IPS-18c (cell line): Measurements from ENCODE around the gene CEP63.
"Not testable (repeated sequence)": the region's sequence is repeated elsewhere in the genome, so short reads cannot be mapped to it uniquely, and the experiment has no call there.

Source experiments
- H3K4me3 ChIP-seq: 2 replicates; pipeline ENCODE4 v1.7.0; 2013; ENCODE audit warnings: low read depth, mild to moderate bottlenecking, low read length, moderate library complexity; ENCODE audit not compliant: insufficient read depth
- H3K9me3 ChIP-seq: one replicate; pipeline ENCODE4 v1.6.1; 2013; ENCODE audit warnings: mild to moderate bottlenecking, low read length, moderate library complexity; ENCODE audit not compliant: control insufficient read depth, insufficient read depth

Gene CEP63

GRCh38 chr3:134594331-134594741 is 108.5 kb downstream of the CEP63 start:
- H3K4me3 ChIP-seq, result no peak overlapping the region
- no peaks in the 10 kb centered on the region for H3K9me3 ChIP-seq

DNA sequence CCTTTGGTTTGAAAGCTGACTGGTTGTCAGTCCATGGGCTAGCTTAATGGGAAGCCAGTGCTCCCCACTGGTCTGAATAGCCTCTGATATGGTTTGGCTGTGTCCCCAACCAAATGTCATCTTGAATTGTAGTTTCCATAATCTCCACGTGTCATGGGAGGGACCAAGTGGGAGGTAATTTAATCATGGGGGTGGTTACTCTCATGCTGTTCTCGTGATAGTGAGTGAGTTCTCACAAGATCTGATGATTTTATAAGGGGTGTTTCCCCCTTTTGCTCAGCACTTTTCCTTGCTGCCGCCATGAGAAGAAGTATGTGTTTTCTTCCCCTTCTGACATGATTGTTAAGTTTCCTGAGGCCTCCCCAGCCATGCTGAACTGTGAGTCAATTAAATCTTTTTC is 109.1 kb downstream of the CEP63 start:
- not testable (repeated sequence) for H3K9me3 ChIP-seq, H3K4me3 ChIP-seq

GRCh38 chr3:134597390-134597970 is 111.6 kb downstream of the CEP63 start:
- H3K4me3 ChIP-seq, result no peak overlapping the region
- H3K9me3 ChIP-seq, result no peaks in the 10 kb centered on the region

- H3K9me3 ChIP-seq, result peaks cover 2% of the 10 kb centered on the region
- H3K4me3 ChIP-seq, result no peak overlapping the region
Measured at GRCh38 chr3:134598763-134599545, 113.1 kb downstream of the CEP63 start.

DNA sequence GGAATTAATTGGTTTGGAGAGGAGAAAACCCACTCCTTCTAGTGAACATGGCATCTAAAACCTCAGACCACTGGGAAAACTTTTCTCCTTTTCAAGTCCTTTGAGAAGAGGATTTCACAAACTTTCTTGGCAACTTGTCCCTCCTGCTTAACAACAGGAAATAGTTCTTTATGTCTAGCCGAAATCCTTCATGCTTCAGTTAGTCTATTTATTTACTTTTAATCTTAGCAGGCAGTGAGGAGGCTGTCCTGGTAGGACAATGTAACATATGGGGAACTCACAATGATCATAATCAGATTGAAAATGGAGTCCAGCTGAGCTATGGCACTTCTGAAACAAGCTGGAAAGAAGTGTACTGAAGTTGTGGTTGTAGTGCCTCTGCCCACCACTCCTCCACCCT is 114.3 kb downstream of the CEP63 start:
- no peak overlapping the region for H3K4me3 ChIP-seq

DNA sequence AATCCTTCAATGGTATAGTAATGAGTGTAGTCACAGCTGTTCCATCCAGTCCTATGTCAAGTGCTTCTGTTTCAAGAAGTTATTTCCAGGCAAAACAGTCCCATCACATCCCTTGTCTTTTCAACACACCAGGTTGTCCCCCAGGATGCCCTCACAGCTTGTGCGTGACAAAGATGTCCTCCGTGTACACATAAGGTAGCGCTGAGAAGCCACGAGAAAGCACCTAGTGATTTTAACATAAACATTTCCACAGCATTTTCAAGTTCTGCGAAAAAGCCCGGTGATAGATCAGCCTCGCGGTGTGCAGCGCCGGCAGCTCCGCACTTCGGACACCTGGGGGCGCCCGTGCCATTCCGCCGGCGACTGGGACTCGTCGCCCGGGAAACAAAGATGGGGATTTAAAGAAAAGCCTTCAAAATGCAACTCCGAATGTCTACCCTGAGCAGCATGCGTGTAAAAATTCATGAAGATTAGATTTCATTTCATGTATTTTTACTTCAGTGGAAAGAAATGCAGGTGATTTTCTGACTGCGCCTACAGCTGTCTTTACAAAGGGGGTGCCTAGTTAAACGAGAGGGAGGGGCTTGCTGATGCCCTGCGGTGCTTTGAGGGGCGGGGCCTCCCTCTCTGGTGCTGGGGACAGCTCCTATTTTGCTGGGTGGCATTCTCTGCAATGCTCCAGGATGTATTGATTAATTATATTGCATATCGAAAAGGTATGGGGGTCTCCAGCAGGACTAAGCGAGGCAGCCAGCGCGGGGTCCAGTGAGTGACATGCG is 115.0 kb downstream of the CEP63 start:
- Histone ChIP-seq H3K4me3 (peak overlapping the region; percentile 57; the same call in 1 of the 2 replicates), H3K9me3 (peaks cover 2% of the 10 kb centered on the region)

More for the DNA sequence above, 114.3 kb downstream of the CEP63 start:
- H3K9me3 ChIP-seq, result peaks cover 2% of the 10 kb centered on the region

DNA sequence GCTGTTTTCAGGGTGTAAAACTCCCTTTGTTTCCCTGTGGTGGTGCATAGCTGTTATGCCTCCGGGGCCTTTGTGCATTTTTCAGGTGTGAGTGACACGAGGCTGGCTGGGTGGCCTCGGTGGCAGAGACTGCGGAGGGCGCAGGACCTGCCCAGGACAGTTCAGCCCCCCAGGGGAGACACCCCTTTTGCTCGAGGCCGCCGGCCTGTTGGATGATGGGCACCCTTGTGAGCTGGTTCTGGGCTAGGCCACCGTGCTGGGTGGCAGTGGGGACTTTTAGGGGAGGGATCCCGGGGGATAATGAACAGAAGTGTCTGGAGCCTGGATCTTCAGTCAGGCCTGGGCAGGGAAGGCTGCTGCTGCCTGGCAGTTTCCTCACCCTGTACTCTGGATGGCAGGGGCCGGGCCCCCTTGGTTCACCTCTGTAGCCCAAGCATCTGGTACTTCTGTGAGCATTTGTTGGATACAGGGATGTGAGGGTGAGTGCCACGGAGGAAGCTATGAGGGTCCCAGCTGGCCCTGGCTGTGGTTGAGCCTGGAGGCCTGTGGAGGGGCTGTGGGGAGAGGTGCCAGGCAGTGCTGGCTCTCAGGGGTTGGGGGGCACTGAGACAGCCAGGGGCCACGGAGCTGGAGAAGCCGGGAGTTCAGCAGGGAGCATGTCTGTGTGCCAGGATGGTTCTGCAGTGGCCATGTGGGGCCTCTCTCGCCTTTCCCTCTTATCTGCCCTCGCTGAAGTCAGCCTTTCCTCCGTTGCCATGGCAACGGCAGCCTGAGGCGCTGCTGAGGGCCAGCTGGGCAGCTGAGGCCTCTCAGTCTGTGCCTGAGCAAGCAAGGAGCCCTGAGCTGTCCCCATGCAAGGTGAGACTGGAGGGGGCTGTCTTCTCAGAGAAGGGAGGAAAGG is 115.9 kb downstream of the CEP63 start:
- H3K9me3 ChIP-seq, result peaks cover 2% of the 10 kb centered on the region
- H3K4me3 ChIP-seq, result no peak overlapping the region; the same call in 1 of the 2 replicates

GRCh38 chr3:134602440-134602814 is 116.6 kb downstream of the CEP63 start:
- Histone ChIP-seq H3K4me3 (no peak overlapping the region), H3K9me3 (peaks cover 2% of the 10 kb centered on the region)

DNA sequence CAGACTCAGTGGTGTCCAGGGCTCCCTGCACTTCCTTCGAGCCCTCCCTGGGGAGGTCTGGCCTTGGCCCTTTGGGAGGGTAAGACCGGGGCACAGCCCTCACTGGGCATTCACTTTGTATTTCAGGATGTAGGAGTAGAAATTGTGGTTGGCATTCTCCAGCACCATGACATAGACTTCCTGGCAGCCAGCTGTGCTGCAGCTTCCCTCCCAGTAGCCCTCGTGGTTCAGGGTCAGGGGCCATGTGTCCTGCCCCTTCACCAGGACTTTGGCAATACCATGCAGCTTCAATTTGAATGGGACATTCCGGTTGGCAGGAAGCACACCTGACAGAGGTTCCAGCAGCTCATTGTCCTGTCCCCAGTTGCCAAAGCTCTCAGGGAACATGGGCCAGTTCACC is 117.6 kb downstream of the CEP63 start:
- H3K4me3 ChIP-seq, result no peak overlapping the region
- peaks cover 2% of the 10 kb centered on the region for H3K9me3 ChIP-seq

GRCh38 chr3:134603956-134604355 is 118.1 kb downstream of the CEP63 start:
- no peak overlapping the region for H3K4me3 ChIP-seq

GRCh38 chr3:134605556-134605955 is 119.7 kb downstream of the CEP63 start:
- no peak overlapping the region for H3K4me3 ChIP-seq
- H3K9me3 ChIP-seq, result peaks cover 2% of the 10 kb centered on the region

More at GRCh38 chr3:134603956-134604355, 118.1 kb downstream of the CEP63 start:
- peaks cover 2% of the 10 kb centered on the region for H3K9me3 ChIP-seq

- Histone ChIP-seq H3K4me3 (no peak overlapping the region), H3K9me3 (peaks cover 2% of the 10 kb centered on the region)
Measured at GRCh38 chr3:134606033-134607025, 120.5 kb downstream of the CEP63 start.

DNA sequence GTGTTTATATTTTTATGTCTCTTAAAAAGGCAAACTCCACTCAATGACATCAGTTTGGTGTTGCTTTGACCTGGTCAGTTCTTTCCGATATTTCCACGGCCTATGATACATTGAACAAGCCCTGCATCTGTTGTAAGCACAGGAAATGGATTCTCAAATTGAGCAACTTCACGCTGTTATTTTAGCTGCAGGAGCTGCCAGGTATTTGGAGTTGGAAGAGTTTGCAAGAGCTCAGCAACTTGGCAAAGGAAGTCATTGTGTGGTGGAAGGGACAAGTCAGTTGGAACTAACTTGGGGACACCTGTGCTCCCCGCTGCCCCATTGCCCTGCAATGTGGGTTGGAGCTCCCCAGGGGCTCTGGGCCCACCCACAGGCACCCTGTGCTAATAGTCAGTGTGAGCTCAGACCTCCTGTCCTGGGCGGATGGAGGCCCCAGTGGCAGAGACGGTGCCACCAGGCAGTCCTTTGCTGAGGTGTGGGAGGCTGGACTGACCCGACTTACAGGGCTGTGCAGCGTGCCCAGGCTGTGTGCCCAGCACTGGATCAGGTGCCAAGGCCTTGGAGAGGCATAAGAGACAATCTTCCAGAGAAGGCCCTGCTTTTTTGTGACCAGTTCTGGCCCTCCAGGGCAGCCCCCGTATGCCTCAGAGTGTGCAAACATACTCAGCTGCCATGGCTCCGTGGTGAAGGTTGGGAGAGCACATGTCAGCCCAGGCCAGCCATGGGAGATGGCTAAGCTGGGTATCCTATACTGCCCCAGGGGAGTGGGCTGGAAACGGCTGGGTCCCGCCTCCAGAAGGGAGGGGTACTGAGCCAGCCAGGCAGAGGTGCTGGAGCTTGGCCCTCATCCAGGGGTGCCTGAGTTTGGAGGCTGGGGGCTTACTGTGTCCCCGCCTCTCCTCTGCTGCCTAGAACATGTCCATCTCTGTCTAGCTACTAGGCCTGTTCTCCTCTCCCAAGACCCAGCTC is 121.5 kb downstream of the CEP63 start:
- Histone ChIP-seq H3K4me3 (no peak overlapping the region), H3K9me3 (peaks cover 2% of the 10 kb centered on the region)

DNA sequence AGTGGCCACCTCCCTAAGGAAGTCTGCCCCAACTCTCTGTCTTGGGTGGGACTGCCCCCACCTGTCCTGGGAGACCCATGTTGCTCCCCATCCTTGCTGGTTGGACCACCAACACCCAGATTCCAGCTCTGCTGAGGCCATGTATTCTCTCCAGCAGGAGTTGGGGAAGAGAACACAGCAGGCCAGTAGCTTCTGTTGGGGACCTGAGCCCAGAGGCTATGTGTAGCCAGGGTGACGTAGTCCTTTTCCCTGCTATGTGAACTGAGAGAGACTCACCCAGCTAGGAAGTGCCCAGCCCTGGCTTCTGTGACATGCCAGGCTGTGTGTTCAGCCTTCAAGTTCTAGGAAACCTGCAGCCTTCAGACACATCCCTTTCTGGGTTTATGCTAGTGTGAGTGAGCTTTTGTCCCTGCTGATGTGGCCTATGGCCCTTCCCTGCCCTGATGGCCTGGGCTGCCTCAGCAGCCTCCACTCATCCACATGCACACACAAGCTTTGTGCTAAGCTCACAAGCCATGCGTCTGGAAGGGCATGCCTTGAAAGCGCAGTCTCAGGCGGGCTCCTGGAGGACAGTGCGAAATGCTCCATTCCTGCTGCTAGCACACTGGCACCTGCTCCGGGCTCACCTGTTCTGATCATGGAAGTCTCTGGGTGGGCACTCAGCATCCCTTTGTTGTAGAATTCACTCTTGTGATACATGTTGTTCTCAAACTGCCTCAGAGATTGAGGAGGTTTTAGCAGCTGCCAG is 122.3 kb downstream of the CEP63 start:
- Histone ChIP-seq H3K4me3 (no peak overlapping the region), H3K9me3 (peaks cover 2% of the 10 kb centered on the region)
